ENCODE data around the gene BCL11B.

BCL11B gene

GRCh38 chr14:99203080-99203479, 68.9 kb downstream of the BCL11B start:
- no peaks in the 10 kb centered on the region; the same call in 1 of the 2 replicates for H3K27me3 ChIP-seq (ENCODE audit: insufficient read depth, low read length)
- no peaks in the 10 kb centered on the region for H3K9me2 ChIP-seq (ENCODE audit: low read depth, low read length)
- no peak overlapping the region for H3K4me3 ChIP-seq (ENCODE audit: low read depth, low read length, poor library complexity, severe bottlenecking)
- H3F3A ChIP-seq (ENCODE audit: insufficient read depth, low read length): no peaks in the 10 kb centered on the region
- H3K4me2 ChIP-seq (ENCODE audit: low read length): no peak overlapping the region
- H3K9ac ChIP-seq (ENCODE audit: low read length): no peak overlapping the region
- no peaks in the 10 kb centered on the region for H3K79me2 ChIP-seq (ENCODE audit: insufficient read depth, low read length)
- H2AFZ ChIP-seq (ENCODE audit: low read length): no peak overlapping the region
- H4K20me1 ChIP-seq (ENCODE audit: insufficient read depth, low read length): no peaks in the 10 kb centered on the region
- no peaks in the 10 kb centered on the region for H3K9me3 ChIP-seq (ENCODE audit: low read length)
- no peak overlapping the region for H3K27ac ChIP-seq (ENCODE audit: low read depth, low read length, poor library complexity, severe bottlenecking)
- no peaks in the 10 kb centered on the region for H3K36me3 ChIP-seq (ENCODE audit: insufficient read depth, low read length)
- H3K4me1 ChIP-seq (ENCODE audit: insufficient read depth, low read length, severe bottlenecking): no peaks in the 10 kb centered on the region
- TF ChIP-seq EZH2 (IDR thresholded peaks at IDR 0.05; ENCODE audit: borderline replicate concordance, low read length) (no peak), CTCF (IDR thresholded peaks at IDR 0.05; ENCODE audit: low read length) (no peak)

GRCh38 chr14:99202516-99202915, 69.5 kb downstream of the BCL11B start:
- no peaks in the 10 kb centered on the region for H3K79me2 ChIP-seq (ENCODE audit: insufficient read depth, low read length)
- TF ChIP-seq EZH2 (IDR thresholded peaks at IDR 0.05; ENCODE audit: borderline replicate concordance, low read length): no peak
- no peak for TF ChIP-seq CTCF (IDR thresholded peaks at IDR 0.05; ENCODE audit: low read length)
- no peaks in the 10 kb centered on the region; the same call in 1 of the 2 replicates for H3K27me3 ChIP-seq (ENCODE audit: insufficient read depth, low read length)
- no peaks in the 10 kb centered on the region for H3K9me2 ChIP-seq (ENCODE audit: low read depth, low read length)
- no peak overlapping the region for H3K27ac ChIP-seq (ENCODE audit: low read depth, low read length, poor library complexity, severe bottlenecking)
- no peak overlapping the region for H3K4me3 ChIP-seq (ENCODE audit: low read depth, low read length, poor library complexity, severe bottlenecking)
- no peaks in the 10 kb centered on the region for H4K20me1 ChIP-seq (ENCODE audit: insufficient read depth, low read length)
- H3K4me1 ChIP-seq (ENCODE audit: insufficient read depth, low read length, severe bottlenecking): no peaks in the 10 kb centered on the region
- no peak overlapping the region for H3K9ac ChIP-seq (ENCODE audit: low read length)
- H3K4me2 ChIP-seq (ENCODE audit: low read length): no peak overlapping the region
- H3K9me3 ChIP-seq (ENCODE audit: low read length): no peaks in the 10 kb centered on the region
- no peaks in the 10 kb centered on the region for H3F3A ChIP-seq (ENCODE audit: insufficient read depth, low read length)
- no peaks in the 10 kb centered on the region for H3K36me3 ChIP-seq (ENCODE audit: insufficient read depth, low read length)
- no peak overlapping the region for H2AFZ ChIP-seq (ENCODE audit: low read length)

- H3K9me3 ChIP-seq (ENCODE audit: low read length): no peaks in the 10 kb centered on the region
- H3K27me3 ChIP-seq (ENCODE audit: insufficient read depth, low read length): no peaks in the 10 kb centered on the region
- H3F3A ChIP-seq (ENCODE audit: insufficient read depth, low read length): no peaks in the 10 kb centered on the region
- H3K9ac ChIP-seq (ENCODE audit: low read length): no peak overlapping the region
- no peak overlapping the region for H3K27ac ChIP-seq (ENCODE audit: low read depth, low read length, poor library complexity, severe bottlenecking)
- H3K4me2 ChIP-seq (ENCODE audit: low read length): no peak overlapping the region
- no peaks in the 10 kb centered on the region for H3K4me1 ChIP-seq (ENCODE audit: insufficient read depth, low read length, severe bottlenecking)
- TF ChIP-seq CTCF (IDR thresholded peaks at IDR 0.05; ENCODE audit: low read length) (no peak), EZH2 (IDR thresholded peaks at IDR 0.05; ENCODE audit: borderline replicate concordance, low read length) (no peak)
- no peaks in the 10 kb centered on the region for H3K9me2 ChIP-seq (ENCODE audit: low read depth, low read length)
- H4K20me1 ChIP-seq (ENCODE audit: insufficient read depth, low read length): no peaks in the 10 kb centered on the region
- H3K4me3 ChIP-seq (ENCODE audit: low read depth, low read length, poor library complexity, severe bottlenecking): no peak overlapping the region
- no peaks in the 10 kb centered on the region for H3K36me3 ChIP-seq (ENCODE audit: insufficient read depth, low read length)
- no peak overlapping the region for H2AFZ ChIP-seq (ENCODE audit: low read length)
- H3K79me2 ChIP-seq (ENCODE audit: insufficient read depth, low read length): no peaks in the 10 kb centered on the region
Observed at GRCh38 chr14:99201351-99202073, 70.5 kb downstream of the BCL11B start.
